Measurements from ENCODE around the gene CDADC1. TPM values are rescaled to one million over a fixed set of nuclear protein-coding genes. Genes with fewer than 3 reads are reported as not detected.

CDADC1 gene
- total RNA-seq, 1 donor from 2014 or later = 0.96 TPM

DNA sequence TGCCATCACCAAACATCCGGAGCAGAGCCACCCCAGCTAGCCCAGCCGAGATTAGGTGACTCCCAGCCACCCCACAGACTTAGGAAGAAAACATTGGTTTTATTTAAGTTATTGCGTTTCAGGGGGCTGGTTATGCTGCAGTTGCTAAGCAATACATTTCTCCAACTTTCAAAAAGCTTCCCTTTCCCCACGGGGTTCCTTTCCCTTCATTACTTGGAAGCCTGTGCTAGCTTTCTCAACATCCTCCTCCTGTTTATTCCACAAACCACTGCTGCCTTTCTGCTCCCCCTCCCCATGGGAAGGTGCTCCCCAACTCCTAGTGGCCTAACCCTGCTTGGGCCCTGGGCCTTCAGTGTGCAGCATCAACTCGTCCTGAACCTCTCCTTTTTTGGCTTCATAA lies 52.6 kb downstream of the CDADC1 start:
- H3K9me3 ChIP-seq = no peaks in the 10 kb centered on the region
- no peak for DNase-seq (ENCODE audit: low spot score in 2 of 2)
- peaks cover 0 to 6% of the 10 kb centered on the region in 2 donors for H3K4me1 ChIP-seq
- no peak overlapping the region for H3K27ac ChIP-seq
- TF ChIP-seq, protein P1, sequence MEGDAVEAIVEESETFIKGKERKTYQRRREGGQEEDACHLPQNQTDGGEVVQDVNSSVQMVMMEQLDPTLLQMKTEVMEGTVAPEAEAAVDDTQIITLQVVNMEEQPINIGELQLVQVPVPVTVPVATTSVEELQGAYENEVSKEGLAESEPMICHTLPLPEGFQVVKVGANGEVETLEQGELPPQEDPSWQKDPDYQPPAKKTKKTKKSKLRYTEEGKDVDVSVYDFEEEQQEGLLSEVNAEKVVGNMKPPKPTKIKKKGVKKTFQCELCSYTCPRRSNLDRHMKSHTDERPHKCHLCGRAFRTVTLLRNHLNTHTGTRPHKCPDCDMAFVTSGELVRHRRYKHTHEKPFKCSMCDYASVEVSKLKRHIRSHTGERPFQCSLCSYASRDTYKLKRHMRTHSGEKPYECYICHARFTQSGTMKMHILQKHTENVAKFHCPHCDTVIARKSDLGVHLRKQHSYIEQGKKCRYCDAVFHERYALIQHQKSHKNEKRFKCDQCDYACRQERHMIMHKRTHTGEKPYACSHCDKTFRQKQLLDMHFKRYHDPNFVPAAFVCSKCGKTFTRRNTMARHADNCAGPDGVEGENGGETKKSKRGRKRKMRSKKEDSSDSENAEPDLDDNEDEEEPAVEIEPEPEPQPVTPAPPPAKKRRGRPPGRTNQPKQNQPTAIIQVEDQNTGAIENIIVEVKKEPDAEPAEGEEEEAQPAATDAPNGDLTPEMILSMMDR (IDR thresholded peaks at IDR 0.05) = no peak
- no peaks in the 10 kb centered on the region for H3K27me3 ChIP-seq
- no peak overlapping the region for H3K4me3 ChIP-seq
- H3K36me3 ChIP-seq = no peaks in the 10 kb centered on the region
- intact Hi-C loops (cut with DNase I) = loop anchor here (1.0 to 2.0 kb wide), 2 partner anchors 137 to 307 kb away; no protein-coding TSS in a partner anchor

DNA sequence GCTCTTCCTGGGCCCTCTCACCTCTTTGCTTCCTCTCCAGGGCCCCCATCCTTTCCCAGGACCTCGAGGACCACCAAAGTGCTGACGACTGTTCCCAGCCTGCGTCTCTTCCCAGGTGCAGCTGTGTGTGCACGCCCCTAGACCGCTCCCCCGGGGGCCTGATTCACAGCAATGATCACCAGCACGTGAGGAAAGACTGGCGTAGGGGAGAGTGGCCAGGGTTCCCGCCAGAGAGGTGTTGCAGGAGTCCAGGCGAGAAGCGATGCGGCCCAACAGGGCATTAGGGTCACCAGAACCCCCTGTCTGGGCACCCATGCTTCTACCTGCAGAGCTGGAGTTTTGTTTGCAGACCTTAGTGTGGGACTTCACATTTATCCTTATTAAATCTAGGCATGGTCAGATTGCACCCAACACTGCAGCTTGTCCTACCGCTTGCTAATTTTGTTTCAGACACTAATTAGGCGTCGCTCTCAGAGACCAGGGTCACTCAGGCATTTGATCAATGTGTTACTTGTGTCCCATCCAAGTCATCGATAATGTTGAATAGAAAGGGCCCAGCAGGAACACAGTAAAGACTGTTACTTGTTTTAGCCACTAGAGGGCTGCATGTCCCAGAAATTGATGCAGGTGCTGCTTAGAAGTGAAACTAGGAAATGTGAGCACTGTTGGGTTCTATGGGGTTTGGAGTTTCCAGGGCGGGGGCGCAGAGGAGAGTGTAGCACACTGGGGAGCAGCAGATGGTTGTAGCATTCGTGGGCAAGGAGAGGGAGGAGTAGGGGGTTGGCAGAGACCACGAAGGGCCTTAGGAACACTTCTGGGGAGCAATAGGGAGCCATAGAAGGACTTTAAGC lies 53.2 kb downstream of the CDADC1 start:
- Histone ChIP-seq H3K4me3 (peak overlapping the region; percentile 42 to 49), H3K27ac (peak overlapping the region in 1 of 2 donors; percentile 35), H3K36me3 (no peaks in the 10 kb centered on the region), H3K4me1 (peaks cover 0 to 6% of the 10 kb centered on the region in 2 donors), H3K27me3 (no peaks in the 10 kb centered on the region), H3K9me3 (no peaks in the 10 kb centered on the region)
- DNase-seq (ENCODE audit: low spot score in 2 of 2) = peak in 1 of 2 donors; percentile 73
- intact Hi-C loops (cut with DNase I) = loop anchor here (1.0 to 2.0 kb wide), 2 partner anchors 136 to 306 kb away; no protein-coding TSS in a partner anchor
- TF ChIP-seq, protein P1 (IDR thresholded peaks at IDR 0.05) = peak; percentile 81 to 91 (median 85)

DNA sequence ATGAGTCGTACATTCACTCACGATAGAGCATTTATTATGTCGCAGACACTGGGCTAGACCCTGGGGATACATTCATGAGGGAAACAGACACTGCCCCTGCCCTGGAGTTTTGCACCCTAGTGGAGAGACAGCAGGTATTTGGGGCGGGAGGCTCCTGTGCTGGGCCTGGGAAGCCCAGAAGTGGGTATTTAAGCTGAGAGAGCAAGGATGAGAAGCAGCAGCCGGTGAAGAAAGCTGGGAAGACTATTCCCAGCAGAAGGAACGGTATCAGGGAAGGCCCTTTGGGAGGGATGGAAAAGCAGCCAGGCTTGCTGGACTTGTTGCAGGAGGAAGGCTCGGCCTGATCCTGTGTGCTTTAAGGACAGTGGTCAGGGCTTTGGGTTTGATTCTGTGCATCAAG lies 54.5 kb downstream of the CDADC1 start:
- peak in 1 of 2 donors; percentile 63 for DNase-seq (ENCODE audit: low spot score in 2 of 2)
- intact Hi-C loops (cut with DNase I) = no loop called here
- no peaks in the 10 kb centered on the region for H3K9me3 ChIP-seq
- TF ChIP-seq, protein P1 (IDR thresholded peaks at IDR 0.05) = no peak
- no peaks in the 10 kb centered on the region for H3K36me3 ChIP-seq
- H3K27ac ChIP-seq = peak overlapping the region in 1 of 2 donors; percentile 35
- peaks cover 6 to 7% of the 10 kb centered on the region in 2 donors for H3K4me1 ChIP-seq
- no peaks in the 10 kb centered on the region for H3K27me3 ChIP-seq
- no peak overlapping the region for H3K4me3 ChIP-seq

DNA sequence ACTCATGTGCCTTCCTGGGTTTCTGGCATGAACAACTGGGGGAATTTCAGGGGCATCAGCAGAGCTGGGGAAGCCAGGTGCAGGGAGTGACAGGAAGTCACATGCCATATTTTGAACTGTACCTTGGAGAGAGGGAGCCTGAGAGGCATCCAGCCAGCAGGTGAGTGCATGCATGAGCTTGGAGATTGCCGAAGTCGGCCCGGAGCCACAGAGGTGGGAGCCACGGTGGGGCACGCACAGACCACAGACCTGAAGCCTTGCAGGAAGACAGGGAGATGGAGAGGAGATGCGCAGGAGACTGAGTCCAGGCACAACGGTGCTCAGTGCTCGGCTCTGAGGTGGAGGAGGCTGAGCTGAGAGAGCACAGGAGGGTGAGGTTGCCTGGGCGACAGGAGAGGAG lies 55.1 kb downstream of the CDADC1 start:
- no peak overlapping the region for H3K27ac ChIP-seq
- H3K27me3 ChIP-seq = no peaks in the 10 kb centered on the region
- intact Hi-C loops (cut with DNase I) = no loop called here
- peaks cover 9 to 12% of the 10 kb centered on the region in 2 donors for H3K4me1 ChIP-seq
- DNase-seq (ENCODE audit: low spot score in 2 of 2) = peak in 1 of 2 donors; percentile 63
- TF ChIP-seq, protein P1 (IDR thresholded peaks at IDR 0.05) = no peak
- H3K36me3 ChIP-seq = no peaks in the 10 kb centered on the region
- no peak overlapping the region for H3K4me3 ChIP-seq
- H3K9me3 ChIP-seq = no peaks in the 10 kb centered on the region

- TF ChIP-seq, protein P1 (IDR thresholded peaks at IDR 0.05) = no peak
- H3K27ac ChIP-seq = no peak overlapping the region
- no peaks in the 10 kb centered on the region for H3K36me3 ChIP-seq
- H3K9me3 ChIP-seq = no peaks in the 10 kb centered on the region
- H3K4me3 ChIP-seq = no peak overlapping the region
- peaks cover 9 to 19% of the 10 kb centered on the region in 2 donors for H3K4me1 ChIP-seq
- H3K27me3 ChIP-seq = no peaks in the 10 kb centered on the region
- peak in 1 of 2 donors; percentile 62 for DNase-seq (ENCODE audit: low spot score in 2 of 2)
- intact Hi-C loops (cut with DNase I) = no loop called here
Observed at GRCh38 chr13:49303533-49304252, 56.0 kb downstream of the CDADC1 start.

Data from ascending aorta (tissue), 2 donors.